HL-60 (cell line): Measurements from ENCODE around the gene SPATA13.

Experiments
- DNase-seq, 2 experiments: peaks; one replicate each; pipeline ENCODE4 v3.0.0-alpha.2; 2010 to 2020; ENCODE audit warnings: low read depth in 1 of 2, low spot score in 1 of 2
- H3K27ac ChIP-seq: fragments of 250-450 bp; sonication (Bioruptor Pico); replicated peaks from 2 replicates; pipeline ENCODE4 v1.5.1; 2020; ENCODE audit warnings: mild to moderate bottlenecking, moderate library complexity
- H3K27me3 ChIP-seq: fragments of 250-450 bp; sonication (Bioruptor Pico); 2 replicates; pipeline ENCODE4 v1.5.1; 2021; ENCODE audit warnings: mild to moderate bottlenecking, moderate library complexity; ENCODE audit not compliant: insufficient read depth, poor library complexity, severe bottlenecking
- H3K4me3 ChIP-seq: replicated peaks from 2 replicates; pipeline ENCODE4 v1.5.1; 2011; ENCODE audit warnings: mild to moderate bottlenecking, control low read depth, low read length; ENCODE audit not compliant: insufficient read depth
- GABPA ChIP-seq: IDR thresholded peaks from 2 replicates; pipeline ENCODE4 v1.6.1; 2012; ENCODE audit warnings: low read depth
- POLR2AphosphoS5 ChIP-seq: IDR thresholded peaks from 2 replicates; pipeline ENCODE4 v1.6.1; 2012; ENCODE audit warnings: low read depth
- SPI1 ChIP-seq: IDR thresholded peaks from 2 replicates; pipeline ENCODE4 v1.6.1; 2012; ENCODE audit warnings: low read depth, mild to moderate bottlenecking, borderline replicate concordance
- TF ChIP-seq, protein P1 (sequence below): IDR thresholded peaks from 2 replicates; pipeline ENCODE4 v1.6.1; 2012; ENCODE audit warnings: low read depth; ENCODE audit not compliant: insufficient replicate concordance
- TF ChIP-seq, protein P2 (sequence below): IDR thresholded peaks from one replicate; pipeline ENCODE4 v1.5.1; 2011; ENCODE audit warnings: low read length, control low read depth, inconsistent platforms; ENCODE audit not compliant: insufficient read depth

Gene SPATA13

DNA sequence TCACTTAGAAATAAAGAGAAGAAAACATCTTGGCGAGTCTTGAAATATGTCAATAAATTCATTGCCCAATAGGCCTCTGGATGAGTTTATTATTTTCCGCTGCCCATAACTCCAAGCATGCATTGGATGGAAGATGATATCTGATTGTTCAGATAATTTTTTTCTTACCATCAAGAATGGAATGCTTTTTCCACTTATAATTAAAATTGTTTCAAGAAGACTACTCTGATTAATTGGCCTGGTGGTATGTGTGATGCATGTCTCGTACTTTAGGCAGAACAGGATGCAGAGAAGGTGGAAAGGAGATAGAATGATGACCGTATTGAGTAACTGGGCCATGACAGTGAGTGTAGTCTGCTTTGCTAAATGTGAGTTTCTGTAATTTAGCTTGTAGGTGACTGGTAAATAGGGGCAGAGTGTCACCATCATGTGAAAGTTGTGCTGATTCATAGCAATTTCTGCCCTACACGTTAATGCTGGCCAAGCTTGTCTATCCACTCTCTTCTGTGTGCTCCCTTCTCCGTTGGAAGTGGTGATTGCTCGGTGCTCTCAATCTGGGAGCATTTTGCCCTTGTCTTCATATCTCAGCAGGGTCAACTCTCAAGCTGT lies 13.5 kb upstream of the SPATA13 start:
- no peak for DNase-seq
- no peak overlapping the region for H3K4me3 ChIP-seq
- peaks cover 4% of the 10 kb centered on the region for H3K27me3 ChIP-seq
- TF ChIP-seq, protein P1, sequence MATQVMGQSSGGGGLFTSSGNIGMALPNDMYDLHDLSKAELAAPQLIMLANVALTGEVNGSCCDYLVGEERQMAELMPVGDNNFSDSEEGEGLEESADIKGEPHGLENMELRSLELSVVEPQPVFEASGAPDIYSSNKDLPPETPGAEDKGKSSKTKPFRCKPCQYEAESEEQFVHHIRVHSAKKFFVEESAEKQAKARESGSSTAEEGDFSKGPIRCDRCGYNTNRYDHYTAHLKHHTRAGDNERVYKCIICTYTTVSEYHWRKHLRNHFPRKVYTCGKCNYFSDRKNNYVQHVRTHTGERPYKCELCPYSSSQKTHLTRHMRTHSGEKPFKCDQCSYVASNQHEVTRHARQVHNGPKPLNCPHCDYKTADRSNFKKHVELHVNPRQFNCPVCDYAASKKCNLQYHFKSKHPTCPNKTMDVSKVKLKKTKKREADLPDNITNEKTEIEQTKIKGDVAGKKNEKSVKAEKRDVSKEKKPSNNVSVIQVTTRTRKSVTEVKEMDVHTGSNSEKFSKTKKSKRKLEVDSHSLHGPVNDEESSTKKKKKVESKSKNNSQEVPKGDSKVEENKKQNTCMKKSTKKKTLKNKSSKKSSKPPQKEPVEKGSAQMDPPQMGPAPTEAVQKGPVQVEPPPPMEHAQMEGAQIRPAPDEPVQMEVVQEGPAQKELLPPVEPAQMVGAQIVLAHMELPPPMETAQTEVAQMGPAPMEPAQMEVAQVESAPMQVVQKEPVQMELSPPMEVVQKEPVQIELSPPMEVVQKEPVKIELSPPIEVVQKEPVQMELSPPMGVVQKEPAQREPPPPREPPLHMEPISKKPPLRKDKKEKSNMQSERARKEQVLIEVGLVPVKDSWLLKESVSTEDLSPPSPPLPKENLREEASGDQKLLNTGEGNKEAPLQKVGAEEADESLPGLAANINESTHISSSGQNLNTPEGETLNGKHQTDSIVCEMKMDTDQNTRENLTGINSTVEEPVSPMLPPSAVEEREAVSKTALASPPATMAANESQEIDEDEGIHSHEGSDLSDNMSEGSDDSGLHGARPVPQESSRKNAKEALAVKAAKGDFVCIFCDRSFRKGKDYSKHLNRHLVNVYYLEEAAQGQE, result no peak
- TF ChIP-seq SPI1 (no peak), GABPA (no peak)
- no peak overlapping the region for H3K27ac ChIP-seq

DNA sequence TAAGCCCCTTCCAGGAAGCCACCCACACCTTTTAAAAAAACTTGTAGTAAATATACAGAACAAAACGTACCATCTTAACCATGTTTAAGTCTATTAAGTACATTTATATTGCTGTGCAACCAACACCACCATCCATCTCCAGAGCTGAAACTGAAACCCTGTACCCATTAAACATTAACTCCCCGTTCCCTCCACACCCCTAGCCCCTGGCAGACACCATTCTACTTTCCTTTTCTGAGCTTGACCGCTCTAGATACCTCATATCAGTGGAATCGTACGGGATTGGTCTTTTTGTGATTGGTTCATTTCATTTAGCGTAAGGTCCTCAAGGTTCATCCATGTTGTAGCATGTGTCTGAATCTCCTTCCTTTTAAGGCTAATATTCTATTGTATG lies 13.0 kb upstream of the SPATA13 start:
- TF ChIP-seq SPI1 (no peak), POLR2AphosphoS5 (no peak), GABPA (no peak)
- TF ChIP-seq, protein P2, sequence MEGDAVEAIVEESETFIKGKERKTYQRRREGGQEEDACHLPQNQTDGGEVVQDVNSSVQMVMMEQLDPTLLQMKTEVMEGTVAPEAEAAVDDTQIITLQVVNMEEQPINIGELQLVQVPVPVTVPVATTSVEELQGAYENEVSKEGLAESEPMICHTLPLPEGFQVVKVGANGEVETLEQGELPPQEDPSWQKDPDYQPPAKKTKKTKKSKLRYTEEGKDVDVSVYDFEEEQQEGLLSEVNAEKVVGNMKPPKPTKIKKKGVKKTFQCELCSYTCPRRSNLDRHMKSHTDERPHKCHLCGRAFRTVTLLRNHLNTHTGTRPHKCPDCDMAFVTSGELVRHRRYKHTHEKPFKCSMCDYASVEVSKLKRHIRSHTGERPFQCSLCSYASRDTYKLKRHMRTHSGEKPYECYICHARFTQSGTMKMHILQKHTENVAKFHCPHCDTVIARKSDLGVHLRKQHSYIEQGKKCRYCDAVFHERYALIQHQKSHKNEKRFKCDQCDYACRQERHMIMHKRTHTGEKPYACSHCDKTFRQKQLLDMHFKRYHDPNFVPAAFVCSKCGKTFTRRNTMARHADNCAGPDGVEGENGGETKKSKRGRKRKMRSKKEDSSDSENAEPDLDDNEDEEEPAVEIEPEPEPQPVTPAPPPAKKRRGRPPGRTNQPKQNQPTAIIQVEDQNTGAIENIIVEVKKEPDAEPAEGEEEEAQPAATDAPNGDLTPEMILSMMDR, result no peak
- TF ChIP-seq, protein P1, result no peak
- no peak for DNase-seq
- H3K4me3 ChIP-seq, result no peak overlapping the region
- H3K27ac ChIP-seq, result no peak overlapping the region
- peaks cover 4% of the 10 kb centered on the region for H3K27me3 ChIP-seq

DNA sequence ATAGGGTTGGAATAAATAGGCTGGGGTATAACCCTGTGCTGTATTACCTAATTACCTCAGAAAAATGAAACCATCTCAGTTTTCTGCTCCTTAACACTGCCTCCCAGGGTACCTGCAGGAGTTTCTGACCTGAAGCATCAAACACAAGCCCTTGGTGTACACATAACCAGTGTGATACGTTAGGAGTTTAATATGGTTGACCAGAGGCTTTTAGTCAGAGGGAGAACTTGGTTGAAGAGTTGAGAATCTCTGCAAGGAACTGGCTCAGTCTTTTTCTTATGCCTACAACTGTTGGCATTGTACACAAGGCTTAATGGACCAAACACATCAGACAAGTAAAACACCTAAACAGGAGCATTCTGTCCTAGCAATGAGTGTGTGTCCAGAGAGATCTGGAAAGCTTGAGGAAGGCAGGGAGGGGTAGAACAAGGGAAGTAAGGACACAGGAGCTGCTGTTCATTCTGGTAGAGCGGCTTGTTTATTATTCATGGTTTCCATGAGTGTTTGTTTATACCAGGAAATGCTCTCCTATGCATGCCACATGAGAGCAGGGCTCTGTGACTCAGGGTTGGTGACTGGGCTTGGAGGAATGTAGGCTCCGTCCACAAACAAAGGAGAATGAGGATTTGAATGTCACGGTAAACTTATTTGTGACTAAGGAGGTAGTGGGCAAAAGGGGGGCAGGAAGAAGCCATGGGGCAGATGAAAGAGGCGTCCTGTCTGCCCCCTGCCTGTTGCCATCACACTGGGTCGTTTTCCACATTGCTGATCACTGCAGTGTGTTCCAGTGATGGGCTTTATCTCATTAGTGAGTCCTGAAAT lies 11.9 kb upstream of the SPATA13 start:
- DNase-seq, result no peak
- Histone ChIP-seq H3K27ac (no peak overlapping the region), H3K27me3 (peaks cover 4% of the 10 kb centered on the region), H3K4me3 (no peak overlapping the region)
- TF ChIP-seq GABPA (no peak), POLR2AphosphoS5 (no peak), SPI1 (no peak)
- TF ChIP-seq, protein P2, result no peak
- TF ChIP-seq, protein P1, result no peak
